Stomach (tissue), 4 donors: ENCODE data around the gene CACUL1.

ENCODE experiments used
- CTCF ChIP-seq, 7 experiments: fragments of 450-650 bp in 4 of 7; fragments of 200-600 bp in 3 of 7; sonication (generic) in 3 of 7; IDR thresholded peaks; one replicate each; pipeline ENCODE4 v1.5.1; 2016 to 2019; ENCODE audit warnings: antibody characterized with exemption in 7 of 7, control low read depth in 2 of 7, mild to moderate bottlenecking in 1 of 7
- EP300 ChIP-seq: sonication (generic); formaldehyde crosslinking; IDR thresholded peaks from one replicate; pipeline ENCODE4 v1.6.1; 2017; ENCODE audit warnings: antibody characterized with exemption
- POLR2A ChIP-seq, 4 donors: fragments of 450-650 bp; IDR thresholded peaks; one replicate each; pipeline ENCODE4 v1.6.1; 2016; ENCODE audit warnings: antibody characterized with exemption in 4 of 4, control low read depth in 2 of 4, mild to moderate bottlenecking in 1 of 4, moderate library complexity in 1 of 4
- POLR2AphosphoS5 ChIP-seq, 3 donors: sonication (generic); formaldehyde crosslinking; IDR thresholded peaks; one replicate each; pipeline ENCODE4 v1.6.1; 2016; ENCODE audit warnings: antibody characterized with exemption in 3 of 3

- TF ChIP-seq CTCF (IDR thresholded peaks at IDR 0.05) (no peak), POLR2A (IDR thresholded peaks at IDR 0.05) (no peak), EP300 (no peak), POLR2AphosphoS5 (IDR thresholded peaks at IDR 0.05) (no peak)
Measured at GRCh38 chr10:118752409-118752808, 2.4 kb downstream of the CACUL1 start.
